Fibroblast of skin of scalp (primary cell): ENCODE data around the gene CELSR1.
"Not testable (repeated sequence)": the region's sequence is repeated elsewhere in the genome, so short reads cannot be mapped to it uniquely, and the experiment has no call there.

Experiments used
- DNase-seq: peaks from one replicate; pipeline ENCODE4 v3.0.0-alpha.2; 2013

The CELSR1 gene

DNA sequence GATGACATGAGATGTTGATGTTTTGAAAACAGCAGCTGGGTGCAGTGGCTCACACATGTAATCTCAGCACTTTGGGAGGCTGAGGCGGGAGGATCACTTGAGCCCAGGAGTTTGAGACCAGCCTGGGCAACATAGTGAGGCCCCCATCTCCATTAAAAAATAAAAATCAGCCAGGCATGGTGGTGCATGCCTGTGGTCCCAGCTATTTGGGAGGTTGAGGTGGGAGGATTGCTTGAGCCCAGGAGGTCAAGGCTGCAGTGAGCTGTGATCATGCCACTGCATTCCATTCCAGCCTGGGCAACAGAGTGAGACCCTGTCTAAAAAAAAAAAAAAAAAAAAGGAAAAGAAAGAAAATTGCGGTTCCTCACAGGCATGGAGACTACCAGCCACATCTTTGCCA, 224.6 kb downstream of the CELSR1 start:
- not testable (repeated sequence) for DNase-seq

GRCh38 chr22:46312056-46312455, 225.4 kb downstream of the CELSR1 start:
- DNase-seq = no peak
